GM19238 (cell line): Measurements from ENCODE around the gene MYOF.
A peak's percentile ranks its signal among the peaks of the same experiment; 100 is the strongest.

Source experiments
- DNase-seq: peaks from one replicate; pipeline ENCODE4 v3.0.0; 2011; ENCODE audit warnings: low spot score; ENCODE audit not compliant: insufficient read length

MYOF gene, protein sequence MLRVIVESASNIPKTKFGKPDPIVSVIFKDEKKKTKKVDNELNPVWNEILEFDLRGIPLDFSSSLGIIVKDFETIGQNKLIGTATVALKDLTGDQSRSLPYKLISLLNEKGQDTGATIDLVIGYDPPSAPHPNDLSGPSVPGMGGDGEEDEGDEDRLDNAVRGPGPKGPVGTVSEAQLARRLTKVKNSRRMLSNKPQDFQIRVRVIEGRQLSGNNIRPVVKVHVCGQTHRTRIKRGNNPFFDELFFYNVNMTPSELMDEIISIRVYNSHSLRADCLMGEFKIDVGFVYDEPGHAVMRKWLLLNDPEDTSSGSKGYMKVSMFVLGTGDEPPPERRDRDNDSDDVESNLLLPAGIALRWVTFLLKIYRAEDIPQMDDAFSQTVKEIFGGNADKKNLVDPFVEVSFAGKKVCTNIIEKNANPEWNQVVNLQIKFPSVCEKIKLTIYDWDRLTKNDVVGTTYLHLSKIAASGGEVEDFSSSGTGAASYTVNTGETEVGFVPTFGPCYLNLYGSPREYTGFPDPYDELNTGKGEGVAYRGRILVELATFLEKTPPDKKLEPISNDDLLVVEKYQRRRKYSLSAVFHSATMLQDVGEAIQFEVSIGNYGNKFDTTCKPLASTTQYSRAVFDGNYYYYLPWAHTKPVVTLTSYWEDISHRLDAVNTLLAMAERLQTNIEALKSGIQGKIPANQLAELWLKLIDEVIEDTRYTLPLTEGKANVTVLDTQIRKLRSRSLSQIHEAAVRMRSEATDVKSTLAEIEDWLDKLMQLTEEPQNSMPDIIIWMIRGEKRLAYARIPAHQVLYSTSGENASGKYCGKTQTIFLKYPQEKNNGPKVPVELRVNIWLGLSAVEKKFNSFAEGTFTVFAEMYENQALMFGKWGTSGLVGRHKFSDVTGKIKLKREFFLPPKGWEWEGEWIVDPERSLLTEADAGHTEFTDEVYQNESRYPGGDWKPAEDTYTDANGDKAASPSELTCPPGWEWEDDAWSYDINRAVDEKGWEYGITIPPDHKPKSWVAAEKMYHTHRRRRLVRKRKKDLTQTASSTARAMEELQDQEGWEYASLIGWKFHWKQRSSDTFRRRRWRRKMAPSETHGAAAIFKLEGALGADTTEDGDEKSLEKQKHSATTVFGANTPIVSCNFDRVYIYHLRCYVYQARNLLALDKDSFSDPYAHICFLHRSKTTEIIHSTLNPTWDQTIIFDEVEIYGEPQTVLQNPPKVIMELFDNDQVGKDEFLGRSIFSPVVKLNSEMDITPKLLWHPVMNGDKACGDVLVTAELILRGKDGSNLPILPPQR (N-terminal part only)

DNA sequence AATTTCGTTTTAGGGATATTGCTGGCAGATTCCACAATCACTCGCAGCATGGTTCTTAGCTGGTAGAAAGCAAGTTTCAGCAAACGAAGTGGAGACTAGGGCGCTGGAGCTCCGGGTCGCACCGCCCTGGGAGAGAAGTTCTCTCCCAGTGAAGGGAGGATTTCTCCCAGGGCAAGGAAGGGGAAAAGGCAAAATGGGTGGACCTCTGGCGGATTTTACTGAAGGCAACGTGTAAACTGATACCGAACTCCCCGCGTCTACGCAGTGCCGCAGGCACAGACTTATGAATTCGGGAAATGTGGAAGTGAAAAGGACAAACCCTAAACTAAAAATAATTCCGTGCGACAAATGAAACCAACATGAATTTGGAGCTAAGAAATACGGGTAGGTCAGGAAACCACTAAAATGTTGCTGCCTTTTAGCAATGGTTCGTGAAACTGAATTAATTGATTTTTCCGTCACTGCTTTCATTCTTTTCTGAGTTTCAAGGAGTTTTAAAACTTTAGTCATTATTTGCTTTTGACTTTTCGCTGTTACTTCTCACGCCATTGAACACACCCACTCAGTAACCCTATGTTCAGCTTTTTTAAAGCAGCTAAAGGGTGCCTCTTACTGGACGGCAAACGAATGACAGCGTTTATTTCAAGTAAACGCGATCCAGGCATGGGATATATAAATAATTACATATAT is at the start of gene MYOF:
Gene MYOF (minus strand): TSS at position 190 of the 690 bp plus-strand sequence. CDS start 140 bp downstream, at position 50.
- peak; percentile 18 for DNase-seq

DNA sequence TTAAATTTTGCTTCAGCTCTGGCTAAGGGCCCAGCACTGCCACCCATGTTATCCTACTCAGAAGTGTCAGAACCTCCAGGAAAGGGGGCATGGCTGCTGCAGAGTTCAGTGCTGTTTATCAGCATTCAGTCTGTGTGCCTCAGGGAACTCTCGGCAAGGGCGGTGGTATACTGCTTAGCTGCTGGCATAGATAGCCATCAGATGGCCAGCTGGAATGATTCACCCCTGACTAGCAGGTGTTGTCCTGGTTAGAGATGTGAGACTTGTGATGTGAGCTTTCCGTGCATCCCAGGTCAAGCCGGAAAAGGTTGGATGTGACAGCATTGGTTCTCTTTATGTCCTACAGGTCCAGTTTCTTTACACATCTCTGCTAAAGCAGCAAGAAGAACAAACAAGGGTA is 36.4 kb upstream of the MYOF start:
- no peak for DNase-seq

DNA sequence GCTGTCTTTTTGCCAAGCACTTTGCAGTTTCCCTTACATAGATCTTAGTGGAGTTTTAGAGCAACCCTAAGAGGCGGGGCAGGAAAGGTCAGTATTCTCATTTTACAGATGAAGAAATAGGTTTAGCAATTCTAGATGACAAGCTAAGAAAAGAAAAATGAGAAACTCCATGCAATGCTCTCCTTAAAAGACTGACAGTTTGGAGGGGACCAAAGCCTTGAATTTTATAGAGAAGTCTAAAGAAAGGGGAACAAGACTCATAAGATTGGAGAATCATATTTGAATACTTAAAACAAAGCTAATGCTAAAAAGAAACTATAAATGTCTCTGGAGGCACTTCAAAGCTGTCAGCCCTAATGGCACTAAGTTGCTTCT is 33.9 kb upstream of the MYOF start:
- DNase-seq, result no peak

- DNase-seq, result no peak
These were observed 33.2 kb upstream of the MYOF start for GRCh38 chr10:93515071-93516005.

GRCh38 chr10:93514521-93514920 is 32.4 kb upstream of the MYOF start:
- DNase-seq, result no peak

DNA sequence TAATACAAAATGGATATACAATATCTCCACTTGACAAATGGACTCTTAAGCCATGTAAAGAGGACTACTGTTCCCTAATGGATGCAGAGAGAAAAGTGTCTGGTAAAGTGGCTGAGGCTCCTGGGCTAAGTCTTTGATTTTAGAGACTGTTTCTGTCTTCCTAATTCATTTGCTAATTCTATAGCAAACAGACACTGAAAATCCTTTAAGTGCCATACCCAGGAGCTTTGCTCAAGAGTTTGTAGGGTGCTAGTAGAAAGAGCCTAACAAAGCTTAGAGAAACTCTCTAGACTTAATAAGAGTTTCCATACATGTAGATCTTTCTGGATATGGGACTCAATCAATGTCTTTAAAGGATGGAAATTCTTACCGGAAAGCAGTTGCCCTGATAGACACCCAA is 31.0 kb upstream of the MYOF start:
- DNase-seq, result no peak

DNA sequence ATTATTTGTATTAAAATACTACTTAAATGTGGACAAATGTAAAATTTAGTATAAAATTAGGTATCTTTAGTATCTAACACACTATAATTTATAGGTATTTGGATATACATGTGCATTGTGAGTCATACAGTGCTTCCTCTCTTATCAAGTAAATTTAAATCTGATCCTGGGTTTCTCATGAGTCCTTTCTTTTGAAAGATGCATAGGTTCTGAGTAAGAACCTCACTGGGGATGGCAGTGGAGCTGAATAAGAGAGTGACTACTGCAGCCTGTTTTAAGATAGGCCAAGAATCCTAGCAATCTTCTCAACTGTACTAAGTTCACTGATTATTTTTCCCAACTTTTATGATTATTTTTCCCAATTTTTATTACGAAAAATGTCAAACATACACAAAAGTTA is 30.4 kb upstream of the MYOF start:
- no peak for DNase-seq

- DNase-seq, result no peak
These were observed 27.7 kb upstream of the MYOF start for GRCh38 chr10:93509816-93510215.

DNA sequence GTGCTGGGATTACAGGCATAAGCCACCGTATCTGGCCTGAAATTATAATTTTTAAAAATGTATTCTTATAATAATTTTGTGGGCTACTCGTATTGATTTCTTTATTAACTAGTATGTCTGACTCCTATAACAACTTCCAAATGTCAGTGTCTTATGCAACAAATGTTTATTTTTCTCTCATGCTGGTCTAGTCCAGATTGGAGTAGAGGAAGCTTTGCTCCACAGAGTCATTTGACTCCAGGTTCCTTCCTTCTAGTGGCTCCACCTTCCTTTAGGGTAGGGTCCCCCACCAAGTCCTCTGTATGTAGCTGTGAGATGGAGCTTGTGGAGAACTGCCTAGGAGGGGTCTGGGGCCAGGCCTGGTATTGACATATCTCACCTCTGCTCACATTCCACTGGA is 22.9 kb upstream of the MYOF start:
- DNase-seq, result no peak

DNA sequence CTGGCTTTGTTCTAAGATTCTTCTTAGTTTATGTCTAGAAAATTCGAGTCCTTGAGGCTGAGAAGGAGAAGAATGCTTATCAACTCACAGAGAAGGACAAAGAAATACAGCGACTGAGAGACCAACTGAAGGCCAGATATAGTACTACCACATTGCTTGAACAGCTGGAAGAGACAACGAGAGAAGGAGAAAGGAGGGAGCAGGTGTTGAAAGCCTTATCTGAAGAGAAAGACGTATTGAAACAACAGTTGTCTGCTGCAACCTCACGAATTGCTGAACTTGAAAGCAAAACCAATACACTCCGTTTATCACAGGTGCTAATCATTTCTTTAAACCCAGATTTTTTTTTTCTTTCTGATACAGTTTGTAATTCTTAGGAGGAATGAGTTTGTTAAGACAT is 20.9 kb upstream of the MYOF start:
- no peak for DNase-seq

- DNase-seq, result no peak
These were observed 19.5 kb upstream of the MYOF start for GRCh38 chr10:93501650-93502049.

- DNase-seq, result no peak
These were observed 16.0 kb upstream of the MYOF start for GRCh38 chr10:93498166-93498565.

- peak; percentile 83 for DNase-seq
These were observed 14.3 kb upstream of the MYOF start, which contains the start of gene CEP55 for GRCh38 chr10:93496322-93497041. TSS of gene CEP55 (plus strand) at chr10:93496612. CDS start at chr10:93500052, 3,440 bp downstream.

DNA sequence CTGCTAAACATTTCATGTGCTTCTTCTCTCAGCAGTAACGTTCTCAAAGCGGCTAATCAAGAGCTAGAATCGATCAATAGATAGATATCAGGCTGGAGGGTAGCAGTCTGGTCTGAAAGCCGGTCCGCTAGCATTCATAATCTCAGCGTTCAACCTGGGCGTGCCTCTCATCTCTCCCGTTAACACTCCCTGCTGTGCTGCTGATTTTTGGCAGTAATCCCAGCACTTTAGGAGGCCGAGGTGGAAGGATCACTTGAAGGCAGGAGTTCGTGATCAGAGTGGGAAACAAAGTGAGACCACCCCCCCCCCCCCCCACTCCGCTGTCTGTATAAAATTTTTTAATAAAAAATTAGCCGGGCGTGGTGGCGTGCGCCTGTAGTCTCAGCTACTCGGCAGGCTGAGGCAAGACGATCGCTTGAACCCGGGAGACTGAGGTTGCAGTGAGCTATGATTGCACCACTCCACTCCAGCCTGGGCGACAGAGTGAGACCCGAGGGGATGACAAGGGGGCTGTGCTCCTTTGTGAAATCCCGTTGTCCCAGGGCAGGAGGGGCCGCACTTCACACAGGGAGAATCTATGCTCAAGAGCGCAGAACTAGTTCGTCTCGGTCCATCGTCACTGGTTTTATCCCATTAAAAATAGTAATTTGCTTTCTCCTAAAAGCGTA is 13.7 kb upstream of the MYOF start:
- DNase-seq, result no peak

DNA sequence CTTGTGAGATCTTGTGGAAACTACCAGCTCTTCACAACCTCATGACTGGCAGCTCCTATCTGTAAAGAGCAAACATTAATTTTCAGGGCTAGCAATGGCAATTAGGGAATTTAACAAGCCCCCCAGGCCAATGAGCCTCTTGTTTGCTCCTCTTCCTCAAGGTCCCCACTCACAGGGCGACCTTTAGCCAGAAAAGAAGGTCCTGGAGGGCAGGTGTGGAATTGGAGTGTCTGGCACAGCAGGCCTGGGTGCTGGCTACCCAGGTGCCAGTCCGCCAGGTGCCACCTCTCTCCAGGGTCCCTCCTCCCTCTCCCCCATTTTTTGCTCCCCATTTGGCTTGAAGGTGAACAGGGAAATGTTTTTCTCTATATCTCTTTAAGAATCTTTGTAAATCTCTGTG is 12.4 kb upstream of the MYOF start:
- DNase-seq, result no peak

DNA sequence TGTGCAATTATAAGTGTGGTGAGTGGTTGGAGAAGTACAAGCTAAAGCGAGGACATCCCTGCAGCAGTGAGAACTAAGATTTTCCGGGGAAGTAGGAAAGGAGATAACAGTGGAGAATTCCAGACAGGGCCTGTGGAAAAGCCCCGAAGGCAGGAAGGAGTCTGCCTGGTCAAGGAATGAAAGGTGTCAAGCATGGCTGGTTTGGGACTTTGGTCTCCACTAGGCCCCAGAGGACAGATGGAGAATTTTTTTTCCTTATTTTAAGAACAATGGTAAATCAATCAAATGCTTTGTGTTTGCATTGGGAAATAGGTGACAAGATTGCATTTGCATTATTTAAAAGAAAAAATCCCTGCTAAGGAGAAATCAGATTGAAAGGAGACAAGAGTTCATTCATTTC is 11.0 kb upstream of the MYOF start:
- no peak for DNase-seq

DNA sequence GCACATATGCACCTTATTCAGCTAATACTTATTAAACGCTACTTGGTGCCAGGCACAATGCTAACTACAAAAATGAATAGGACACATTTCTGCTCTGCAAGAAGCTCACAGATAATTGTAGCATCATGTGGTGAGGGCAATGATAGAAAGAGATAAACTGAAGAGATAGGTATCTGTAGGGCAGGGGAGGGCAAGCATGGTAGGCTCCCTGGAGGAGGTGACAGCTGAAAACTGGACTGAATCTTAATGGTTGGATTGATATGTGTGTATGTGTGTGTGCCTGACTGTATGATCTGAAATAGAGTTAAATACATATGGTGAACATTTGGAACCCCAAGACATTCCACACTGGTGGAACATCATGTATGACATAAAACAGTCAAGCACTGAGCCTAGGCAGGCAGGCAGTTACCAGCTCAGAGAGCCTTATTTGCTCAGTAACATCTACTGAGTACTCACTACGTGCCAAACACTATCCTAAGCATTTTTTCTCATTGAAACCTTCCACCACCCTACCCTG is 9.5 kb upstream of the MYOF start:
- DNase-seq, result no peak

GRCh38 chr10:93488956-93489528 is 6.9 kb upstream of the MYOF start:
- DNase-seq, result no peak
